Measurements from ENCODE around the gene PPARG.

PPARG gene

DNA sequence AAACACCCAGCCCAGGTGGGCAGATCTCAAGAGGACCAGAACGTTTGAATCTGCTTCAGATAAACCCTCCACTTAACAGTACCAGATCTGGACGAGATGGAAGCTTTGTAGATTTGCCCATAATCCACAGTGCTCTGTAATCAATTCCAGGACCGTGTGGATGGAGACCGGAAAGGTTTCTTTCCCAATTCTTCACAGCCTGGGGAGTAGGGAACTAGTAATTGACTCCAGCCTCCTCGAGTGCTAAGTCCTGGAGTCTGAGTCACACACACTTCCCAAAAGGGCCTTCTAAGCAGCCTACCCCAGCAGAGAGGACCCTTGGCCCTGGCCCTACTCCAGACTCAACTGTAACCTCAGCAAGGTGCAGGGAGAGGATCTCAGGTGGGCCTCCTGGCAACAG, 139.3 kb downstream of the PPARG start:
- TF ChIP-seq EZH2phosphoT487 (IDR thresholded peaks at IDR 0.05; ENCODE audit: borderline replicate concordance, low read length), result no peak
- TF ChIP-seq, protein P1, sequence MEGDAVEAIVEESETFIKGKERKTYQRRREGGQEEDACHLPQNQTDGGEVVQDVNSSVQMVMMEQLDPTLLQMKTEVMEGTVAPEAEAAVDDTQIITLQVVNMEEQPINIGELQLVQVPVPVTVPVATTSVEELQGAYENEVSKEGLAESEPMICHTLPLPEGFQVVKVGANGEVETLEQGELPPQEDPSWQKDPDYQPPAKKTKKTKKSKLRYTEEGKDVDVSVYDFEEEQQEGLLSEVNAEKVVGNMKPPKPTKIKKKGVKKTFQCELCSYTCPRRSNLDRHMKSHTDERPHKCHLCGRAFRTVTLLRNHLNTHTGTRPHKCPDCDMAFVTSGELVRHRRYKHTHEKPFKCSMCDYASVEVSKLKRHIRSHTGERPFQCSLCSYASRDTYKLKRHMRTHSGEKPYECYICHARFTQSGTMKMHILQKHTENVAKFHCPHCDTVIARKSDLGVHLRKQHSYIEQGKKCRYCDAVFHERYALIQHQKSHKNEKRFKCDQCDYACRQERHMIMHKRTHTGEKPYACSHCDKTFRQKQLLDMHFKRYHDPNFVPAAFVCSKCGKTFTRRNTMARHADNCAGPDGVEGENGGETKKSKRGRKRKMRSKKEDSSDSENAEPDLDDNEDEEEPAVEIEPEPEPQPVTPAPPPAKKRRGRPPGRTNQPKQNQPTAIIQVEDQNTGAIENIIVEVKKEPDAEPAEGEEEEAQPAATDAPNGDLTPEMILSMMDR (IDR thresholded peaks at IDR 0.05; ENCODE audit: low read depth, low read length, poor library complexity, severe bottlenecking), result no peak
- no peaks in the 10 kb centered on the region for H3K4me1 ChIP-seq (ENCODE audit: control insufficient read depth, low read length)
- H3F3A ChIP-seq (ENCODE audit: control insufficient read depth, insufficient read depth), result no peaks in the 10 kb centered on the region
- H3K27ac ChIP-seq (ENCODE audit: low read depth, low read length), result no peak overlapping the region
- no peak overlapping the region for H3K4me2 ChIP-seq (ENCODE audit: low read length)
- H3K9me2 ChIP-seq (replicated peaks; ENCODE audit: control insufficient read depth, low read length), result no peaks in the 10 kb centered on the region
- no peak overlapping the region for H3K4me3 ChIP-seq (ENCODE audit: low read length)
- no peaks in the 10 kb centered on the region for H4K20me1 ChIP-seq (ENCODE audit: control insufficient read depth, insufficient read depth, low read depth, low read length)
- H3K27me3 ChIP-seq (ENCODE audit: control insufficient read depth, low read length), result peaks cover 18% of the 10 kb centered on the region
- H3K9me3 ChIP-seq (ENCODE audit: control insufficient read depth, insufficient read depth, low read length), result no peaks in the 10 kb centered on the region
- no peaks in the 10 kb centered on the region for H3K79me2 ChIP-seq (ENCODE audit: control insufficient read depth, low read length)
- H3K36me3 ChIP-seq (ENCODE audit: control insufficient read depth, low read length), result no peaks in the 10 kb centered on the region

DNA sequence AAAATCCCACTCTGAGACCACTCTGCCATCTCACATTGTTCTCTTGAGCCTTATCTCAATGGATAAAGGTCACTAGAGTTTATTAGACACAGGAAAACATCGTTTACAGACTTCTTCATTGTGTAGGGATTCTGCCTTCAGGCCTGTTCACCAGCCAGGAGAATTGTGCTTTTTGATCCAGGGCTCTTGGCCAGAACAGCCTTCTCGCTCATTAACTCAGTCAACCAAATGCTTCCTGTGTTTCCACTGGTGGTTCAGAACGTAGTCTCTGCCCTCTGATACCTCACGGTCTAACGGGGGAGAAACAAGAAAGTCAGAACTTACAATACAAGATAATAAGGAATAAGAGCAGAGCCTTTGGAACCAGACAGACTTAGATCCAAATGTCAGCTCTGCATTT, 141.2 kb downstream of the PPARG start:
- no peak overlapping the region for H3K4me2 ChIP-seq (ENCODE audit: low read length)
- no peaks in the 10 kb centered on the region for H3K36me3 ChIP-seq (ENCODE audit: control insufficient read depth, low read length)
- peaks cover 17% of the 10 kb centered on the region for H3K27me3 ChIP-seq (ENCODE audit: control insufficient read depth, low read length)
- H3F3A ChIP-seq (ENCODE audit: control insufficient read depth, insufficient read depth), result no peaks in the 10 kb centered on the region
- no peak overlapping the region for H3K27ac ChIP-seq (ENCODE audit: low read depth, low read length)
- H3K9me2 ChIP-seq (replicated peaks; ENCODE audit: control insufficient read depth, low read length), result no peaks in the 10 kb centered on the region
- H4K20me1 ChIP-seq (ENCODE audit: control insufficient read depth, insufficient read depth, low read depth, low read length), result no peaks in the 10 kb centered on the region
- no peaks in the 10 kb centered on the region for H3K4me1 ChIP-seq (ENCODE audit: control insufficient read depth, low read length)
- no peak for TF ChIP-seq EZH2phosphoT487 (IDR thresholded peaks at IDR 0.05; ENCODE audit: borderline replicate concordance, low read length)
- TF ChIP-seq, protein P1 (IDR thresholded peaks at IDR 0.05; ENCODE audit: low read depth, low read length, poor library complexity, severe bottlenecking), result no peak
- H3K4me3 ChIP-seq (ENCODE audit: low read length), result no peak overlapping the region
- no peaks in the 10 kb centered on the region for H3K79me2 ChIP-seq (ENCODE audit: control insufficient read depth, low read length)
- H3K9me3 ChIP-seq (ENCODE audit: control insufficient read depth, insufficient read depth, low read length), result no peaks in the 10 kb centered on the region

DNA sequence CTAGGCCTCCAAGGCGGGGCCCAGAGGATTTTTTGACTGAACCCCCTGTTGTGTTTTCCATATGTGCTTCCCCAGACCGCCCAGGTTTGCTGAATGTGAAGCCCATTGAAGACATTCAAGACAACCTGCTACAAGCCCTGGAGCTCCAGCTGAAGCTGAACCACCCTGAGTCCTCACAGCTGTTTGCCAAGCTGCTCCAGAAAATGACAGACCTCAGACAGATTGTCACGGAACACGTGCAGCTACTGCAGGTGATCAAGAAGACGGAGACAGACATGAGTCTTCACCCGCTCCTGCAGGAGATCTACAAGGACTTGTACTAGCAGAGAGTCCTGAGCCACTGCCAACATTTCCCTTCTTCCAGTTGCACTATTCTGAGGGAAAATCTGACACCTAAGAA, 145.0 kb downstream of the PPARG start:
- no peaks in the 10 kb centered on the region for H3F3A ChIP-seq (ENCODE audit: control insufficient read depth, insufficient read depth)
- no peaks in the 10 kb centered on the region for H3K9me3 ChIP-seq (ENCODE audit: control insufficient read depth, insufficient read depth, low read length)
- H3K4me2 ChIP-seq (ENCODE audit: low read length), result no peak overlapping the region
- no peak overlapping the region for H3K4me3 ChIP-seq (ENCODE audit: low read length)
- peaks cover 12% of the 10 kb centered on the region; the same call in 1 of the 2 replicates for H3K27me3 ChIP-seq (ENCODE audit: control insufficient read depth, low read length)
- no peaks in the 10 kb centered on the region for H3K36me3 ChIP-seq (ENCODE audit: control insufficient read depth, low read length)
- H3K4me1 ChIP-seq (ENCODE audit: control insufficient read depth, low read length), result no peaks in the 10 kb centered on the region
- no peak overlapping the region for H3K27ac ChIP-seq (ENCODE audit: low read depth, low read length)
- H3K9me2 ChIP-seq (replicated peaks; ENCODE audit: control insufficient read depth, low read length), result no peaks in the 10 kb centered on the region
- H4K20me1 ChIP-seq (ENCODE audit: control insufficient read depth, insufficient read depth, low read depth, low read length), result no peaks in the 10 kb centered on the region
- TF ChIP-seq EZH2phosphoT487 (IDR thresholded peaks at IDR 0.05; ENCODE audit: borderline replicate concordance, low read length), result no peak
- TF ChIP-seq, protein P1 (IDR thresholded peaks at IDR 0.05; ENCODE audit: low read depth, low read length, poor library complexity, severe bottlenecking), result no peak
- H3K79me2 ChIP-seq (ENCODE audit: control insufficient read depth, low read length), result no peaks in the 10 kb centered on the region

Data from DOHH2 (cell line).